Uterus (tissue), 2 donors: ENCODE measurements around the gene MMP17.

Source experiments
- POLR2A ChIP-seq, 2 donors: fragments of 450-650 bp; IDR thresholded peaks; one replicate each; pipeline ENCODE4 v1.6.1; 2016; ENCODE audit warnings: antibody characterized with exemption in 2 of 2, mild to moderate bottlenecking in 1 of 2, moderate library complexity in 1 of 2
- TF ChIP-seq, protein P1 (sequence below), 4 experiments: fragments of 200-600 bp in 2 of 4; fragments of 450-650 bp in 2 of 4; sonication (generic) in 2 of 4; IDR thresholded peaks; one replicate each; pipeline ENCODE4 v1.5.1; 2016 to 2019; ENCODE audit warnings: antibody characterized with exemption in 4 of 4, mild to moderate bottlenecking in 2 of 4, moderate library complexity in 1 of 4

DNA sequence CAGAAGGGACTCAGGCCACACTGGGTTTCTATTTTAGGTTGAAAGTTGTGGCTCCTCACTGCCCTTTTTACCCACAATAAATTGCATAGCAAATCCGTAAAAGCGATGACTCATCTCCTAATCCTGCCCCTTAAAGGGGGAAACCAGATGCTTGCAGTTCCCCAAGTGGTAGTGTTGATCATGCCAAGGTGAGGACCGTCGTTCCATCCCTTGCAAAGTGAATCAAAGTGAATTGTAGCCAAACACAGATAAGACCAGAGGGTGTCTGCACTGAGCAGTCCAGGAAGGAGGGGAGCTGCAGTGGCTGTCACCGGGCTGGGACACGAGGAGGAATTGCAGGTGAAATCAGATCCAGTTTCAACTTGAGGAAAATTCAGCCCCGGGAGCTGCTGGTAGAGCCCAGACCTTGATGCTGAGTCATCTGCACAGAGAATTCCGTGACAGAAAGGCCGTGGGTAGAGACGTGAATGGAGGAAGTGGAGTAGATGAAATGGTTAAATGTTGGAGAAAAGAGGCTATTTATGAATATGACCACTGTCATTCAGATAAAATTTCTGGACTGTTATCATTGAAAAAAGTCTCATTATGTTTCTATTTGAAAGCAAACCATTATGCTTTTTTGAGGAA, 44.2 kb upstream of the MMP17 start:
- TF ChIP-seq, protein P1, sequence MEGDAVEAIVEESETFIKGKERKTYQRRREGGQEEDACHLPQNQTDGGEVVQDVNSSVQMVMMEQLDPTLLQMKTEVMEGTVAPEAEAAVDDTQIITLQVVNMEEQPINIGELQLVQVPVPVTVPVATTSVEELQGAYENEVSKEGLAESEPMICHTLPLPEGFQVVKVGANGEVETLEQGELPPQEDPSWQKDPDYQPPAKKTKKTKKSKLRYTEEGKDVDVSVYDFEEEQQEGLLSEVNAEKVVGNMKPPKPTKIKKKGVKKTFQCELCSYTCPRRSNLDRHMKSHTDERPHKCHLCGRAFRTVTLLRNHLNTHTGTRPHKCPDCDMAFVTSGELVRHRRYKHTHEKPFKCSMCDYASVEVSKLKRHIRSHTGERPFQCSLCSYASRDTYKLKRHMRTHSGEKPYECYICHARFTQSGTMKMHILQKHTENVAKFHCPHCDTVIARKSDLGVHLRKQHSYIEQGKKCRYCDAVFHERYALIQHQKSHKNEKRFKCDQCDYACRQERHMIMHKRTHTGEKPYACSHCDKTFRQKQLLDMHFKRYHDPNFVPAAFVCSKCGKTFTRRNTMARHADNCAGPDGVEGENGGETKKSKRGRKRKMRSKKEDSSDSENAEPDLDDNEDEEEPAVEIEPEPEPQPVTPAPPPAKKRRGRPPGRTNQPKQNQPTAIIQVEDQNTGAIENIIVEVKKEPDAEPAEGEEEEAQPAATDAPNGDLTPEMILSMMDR (IDR thresholded peaks at IDR 0.05) = no peak
- TF ChIP-seq POLR2A (IDR thresholded peaks at IDR 0.05) = no peak
